Activated B cell treated with CpG ODN at 0.5 μM for 24 hours (primary cell): ENCODE results near the gene CIDEB. TPM values are rescaled to one million over a fixed set of nuclear protein-coding genes. Genes with fewer than 3 reads are reported as not detected.
"Not testable (repeated sequence)": the region's sequence is repeated elsewhere in the genome, so short reads cannot be mapped to it uniquely, and the experiment has no call there.

Experiments
- ATAC-seq: fragments of 200-7000 bp; cut with Tn5 transposase; one replicate; pipeline ENCODE4 v1.10.0; 2021; ENCODE audit warnings: low read depth, mild to moderate bottlenecking, moderate library complexity
- CTCF ChIA-PET: fragments of 350-600 bp; sonication (Branson Sonifier 250); formaldehyde crosslinking; loops from one replicate; lab custom pipeline; 2021; ENCODE audit warnings: antibody characterized with exemption; lab: Charles Lee
- POLR2A ChIA-PET: fragments of 350-600 bp; sonication (Branson Sonifier 250); formaldehyde crosslinking; loops from one replicate; lab custom pipeline; 2021; ENCODE audit warnings: antibody characterized with exemption; lab: Charles Lee
- DNase-seq: peaks from one replicate; pipeline ENCODE4 v3.0.0; 2022
- H3K27ac Mint-ChIP-seq: one replicate; pipeline ENCODE4 v1.8.0; 2020; ENCODE audit warnings: mixed read lengths
- H3K27me3 Mint-ChIP-seq: one replicate; pipeline ENCODE4 v1.8.0; 2021; ENCODE audit warnings: mixed read lengths
- H3K36me3 Mint-ChIP-seq: one replicate; pipeline ENCODE4 v1.8.0; 2021; ENCODE audit warnings: low read depth, mixed read lengths
- H3K4me1 Mint-ChIP-seq: one replicate; pipeline ENCODE4 v1.8.0; 2021; ENCODE audit warnings: mixed read lengths
- H3K4me3 Mint-ChIP-seq: one replicate; pipeline ENCODE4 v1.8.0; 2020; ENCODE audit warnings: mild to moderate bottlenecking, mixed read lengths
- H3K9me3 Mint-ChIP-seq: one replicate; pipeline ENCODE4 v1.8.0; 2020; ENCODE audit warnings: mixed read lengths
- intact Hi-C: fragments of 100-400 bp; cut with micrococcal nuclease; formaldehyde crosslinking; loops from one replicate; pipeline ENCODE4 v1.15.1; 2024
- total RNA-seq: library from RNA; stranded (reverse); gene quantifications from 2 replicates; pipeline ENCODE4 v1.2.3, GENCODE V29; 2022
- TF ChIP-seq, protein P1 (sequence below): fragments of 200-600 bp; IDR thresholded peaks from one replicate; pipeline ENCODE4 v1.8.0; 2022; ENCODE audit warnings: antibody characterized with exemption, mild to moderate bottlenecking

The CIDEB gene
- total RNA-seq, 1 donor from 2014 or later: 9.2 TPM

DNA sequence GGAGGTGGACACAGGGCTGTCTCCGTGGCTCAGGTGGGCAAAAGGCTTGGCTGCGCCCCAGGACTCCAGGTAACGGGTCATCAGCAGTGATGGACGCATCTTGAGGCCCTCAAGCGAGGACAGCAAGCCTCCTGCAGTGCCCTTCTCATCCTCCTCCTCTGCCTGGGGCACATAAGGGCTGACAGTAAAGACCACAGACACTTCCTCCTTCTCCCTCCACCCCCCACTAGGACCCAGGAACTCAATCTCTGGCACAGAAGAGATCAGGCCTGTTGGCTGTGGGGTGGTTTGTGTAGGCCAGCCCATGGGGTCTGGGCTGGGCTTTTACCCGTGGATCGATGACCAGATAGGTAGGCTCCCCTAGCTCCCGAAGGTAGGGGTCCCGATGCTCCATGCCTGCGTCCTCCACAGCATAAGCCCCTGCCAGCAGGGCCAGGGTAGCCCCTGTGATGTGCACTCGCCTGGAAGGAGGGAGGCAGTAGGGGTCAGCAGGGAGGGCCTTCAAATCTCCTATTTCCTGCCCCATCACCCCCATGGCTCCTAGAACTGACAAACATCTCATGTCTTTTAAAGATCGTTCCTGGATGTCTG is 21.4 kb upstream of the CIDEB start:
- Mint-ChIP-seq H3K4me1 (peaks cover 35% of the 10 kb centered on the region), H3K27ac (no peak overlapping the region), H3K4me3 (no peak overlapping the region), H3K36me3 (no peaks in the 10 kb centered on the region), H3K27me3 (peaks cover 7% of the 10 kb centered on the region), H3K9me3 (no peaks in the 10 kb centered on the region)
- no peak for DNase-seq
- intact Hi-C loops: no loop called here
- ChIA-PET POLR2A (interaction anchor here (1.0 to 4.6 kb wide), 2 partner anchors 100 to 102 kb away, joined by 3 to 16 read pairs; partner anchors contain the start of genes CBLN3 and KHNYN), CTCF (interaction anchor here (1.1 to 13.6 kb wide), 3 partner anchors 31 to 105 kb away, joined by 3 to 353 read pairs (median 4); partner anchors contain the start of genes CBLN3 and KHNYN)
- ATAC-seq: no peak
- TF ChIP-seq, protein P1, sequence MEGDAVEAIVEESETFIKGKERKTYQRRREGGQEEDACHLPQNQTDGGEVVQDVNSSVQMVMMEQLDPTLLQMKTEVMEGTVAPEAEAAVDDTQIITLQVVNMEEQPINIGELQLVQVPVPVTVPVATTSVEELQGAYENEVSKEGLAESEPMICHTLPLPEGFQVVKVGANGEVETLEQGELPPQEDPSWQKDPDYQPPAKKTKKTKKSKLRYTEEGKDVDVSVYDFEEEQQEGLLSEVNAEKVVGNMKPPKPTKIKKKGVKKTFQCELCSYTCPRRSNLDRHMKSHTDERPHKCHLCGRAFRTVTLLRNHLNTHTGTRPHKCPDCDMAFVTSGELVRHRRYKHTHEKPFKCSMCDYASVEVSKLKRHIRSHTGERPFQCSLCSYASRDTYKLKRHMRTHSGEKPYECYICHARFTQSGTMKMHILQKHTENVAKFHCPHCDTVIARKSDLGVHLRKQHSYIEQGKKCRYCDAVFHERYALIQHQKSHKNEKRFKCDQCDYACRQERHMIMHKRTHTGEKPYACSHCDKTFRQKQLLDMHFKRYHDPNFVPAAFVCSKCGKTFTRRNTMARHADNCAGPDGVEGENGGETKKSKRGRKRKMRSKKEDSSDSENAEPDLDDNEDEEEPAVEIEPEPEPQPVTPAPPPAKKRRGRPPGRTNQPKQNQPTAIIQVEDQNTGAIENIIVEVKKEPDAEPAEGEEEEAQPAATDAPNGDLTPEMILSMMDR: no peak

DNA sequence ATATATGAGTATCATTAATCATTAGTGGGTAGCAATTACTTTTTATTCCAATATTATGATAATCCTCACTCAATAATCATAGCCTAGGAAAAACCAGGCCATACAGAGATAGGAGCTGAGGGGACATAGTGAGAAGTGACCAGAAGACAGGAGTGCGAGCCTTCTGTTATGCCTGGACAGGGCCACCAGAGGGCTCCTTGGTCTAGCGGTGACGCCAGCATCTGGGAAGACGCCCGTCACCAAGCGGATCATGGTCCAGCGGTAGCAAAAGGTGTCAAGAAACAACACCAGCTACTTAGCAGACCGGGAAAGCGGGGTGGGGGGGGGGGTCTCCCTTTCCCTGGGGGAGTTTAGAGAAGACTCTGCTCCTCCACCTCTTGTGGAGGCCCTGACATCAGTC is 20.1 kb upstream of the CIDEB start:
- CTCF ChIA-PET: interaction anchor here (1.6 to 13.6 kb wide), 2 partner anchors 33 to 106 kb away, joined by 3 to 353 read pairs; partner anchors contain the start of genes CBLN3 and KHNYN
- not testable (repeated sequence) for H3K36me3 Mint-ChIP-seq, H3K4me3 Mint-ChIP-seq, H3K27me3 Mint-ChIP-seq, DNase-seq, H3K27ac Mint-ChIP-seq, ATAC-seq, H3K9me3 Mint-ChIP-seq
- peaks cover 23% of the 10 kb centered on the region for H3K4me1 Mint-ChIP-seq
- POLR2A ChIA-PET: interaction anchor here (1.5 to 4.6 kb wide), 2 partner anchors 10 to 104 kb away, joined by 3 to 16 read pairs; no protein-coding TSS in a partner anchor
- intact Hi-C loops: loop anchor here (1.0 kb wide), 1 partner anchor 103 kb away; no protein-coding TSS in a partner anchor

DNA sequence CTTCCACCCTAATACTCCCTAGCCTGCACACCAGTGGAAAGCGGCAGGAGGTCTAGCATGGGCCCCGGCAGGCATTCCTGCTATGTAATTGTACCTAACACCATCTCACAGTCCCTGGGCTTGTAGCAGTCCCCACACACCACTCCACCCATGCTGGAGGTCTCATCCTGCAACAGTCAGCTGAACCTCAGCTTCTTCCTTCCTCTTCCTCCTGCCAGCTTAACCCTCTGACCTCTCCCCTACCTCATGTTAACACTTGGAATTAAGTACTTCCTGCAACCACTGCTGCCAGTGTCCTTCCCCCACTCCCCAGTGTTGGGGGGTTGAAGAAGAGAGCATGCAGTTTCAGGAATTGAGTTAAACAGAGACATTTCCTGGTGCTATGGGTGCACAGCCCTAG is 19.5 kb upstream of the CIDEB start:
- POLR2A ChIA-PET: interaction anchor here (0.6 to 4.6 kb wide), 3 partner anchors 9 to 221 kb away, joined by 3 to 16 read pairs (median 6); no protein-coding TSS in a partner anchor
- TF ChIP-seq, protein P1: no peak
- H3K27me3 Mint-ChIP-seq: peaks cover 1% of the 10 kb centered on the region
- DNase-seq (no peak), ATAC-seq (no peak)
- peaks cover 18% of the 10 kb centered on the region for H3K4me1 Mint-ChIP-seq
- no peaks in the 10 kb centered on the region for H3K9me3 Mint-ChIP-seq
- H3K27ac Mint-ChIP-seq: no peak overlapping the region
- intact Hi-C loops: no loop called here
- no peaks in the 10 kb centered on the region for H3K36me3 Mint-ChIP-seq
- no peak overlapping the region for H3K4me3 Mint-ChIP-seq
- CTCF ChIA-PET: interaction anchor here (0.7 to 13.6 kb wide), 4 partner anchors 17 to 107 kb away, joined by 3 to 353 read pairs (median 3); partner anchors contain the start of genes CBLN3 and KHNYN

DNA sequence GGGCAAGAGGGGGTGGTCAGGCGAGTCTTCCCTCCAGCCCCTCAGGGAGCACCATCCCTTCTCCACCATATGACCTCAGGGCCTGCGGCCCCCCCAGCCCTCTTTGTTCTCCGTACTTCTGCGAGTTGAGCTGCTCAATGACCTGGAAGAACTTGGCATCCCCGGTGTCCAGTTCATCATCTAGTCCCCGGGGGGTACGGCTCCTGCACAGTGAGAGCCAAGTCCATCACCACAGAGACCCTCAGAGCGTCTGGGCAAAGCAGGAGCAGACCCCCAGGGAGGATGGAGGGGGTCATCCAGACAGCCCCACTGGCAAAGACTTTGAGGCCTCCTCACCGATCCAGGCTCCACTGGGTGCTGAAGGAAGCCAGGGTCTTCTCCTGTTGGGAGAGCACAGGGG is 18.2 kb upstream of the CIDEB start:
- no peak overlapping the region for H3K4me3 Mint-ChIP-seq
- peaks cover 11% of the 10 kb centered on the region for H3K4me1 Mint-ChIP-seq
- H3K27me3 Mint-ChIP-seq: no peaks in the 10 kb centered on the region
- intact Hi-C loops: no loop called here
- ChIA-PET POLR2A (no interaction called here), CTCF (interaction anchor here (13.6 kb wide), 1 partner anchor 108 kb away, joined by 353 read pairs; the partner anchor contains the start of genes CBLN3 and KHNYN)
- TF ChIP-seq, protein P1: no peak
- no peak overlapping the region for H3K27ac Mint-ChIP-seq
- DNase-seq (no peak), ATAC-seq (no peak)
- no peaks in the 10 kb centered on the region for H3K36me3 Mint-ChIP-seq
- no peaks in the 10 kb centered on the region for H3K9me3 Mint-ChIP-seq

DNA sequence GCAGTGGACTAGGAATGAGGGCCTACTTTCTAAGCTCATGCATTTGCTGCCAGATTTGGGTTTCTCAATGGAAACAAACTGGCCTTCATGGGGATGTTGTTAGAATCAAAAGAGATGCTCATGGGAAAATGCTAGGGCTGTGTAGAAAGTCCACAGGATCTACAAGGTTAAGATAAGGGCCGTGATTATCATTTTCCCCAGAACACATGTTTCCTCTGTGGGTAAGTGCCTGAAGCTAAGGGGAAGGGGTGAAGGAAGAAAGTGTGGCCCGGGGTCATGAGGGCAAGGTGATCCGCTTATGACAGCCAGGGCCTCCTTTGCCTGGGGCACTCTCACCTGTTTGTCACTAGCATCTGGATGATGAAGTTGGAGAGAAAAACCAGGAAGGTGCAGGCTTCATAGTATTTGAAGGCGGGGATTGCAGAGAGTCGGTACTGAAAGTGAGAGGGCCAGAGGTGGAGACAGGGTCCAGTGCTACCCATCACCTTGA is 17.3 kb upstream of the CIDEB start:
- no peak overlapping the region for H3K4me3 Mint-ChIP-seq
- no peaks in the 10 kb centered on the region for H3K9me3 Mint-ChIP-seq

More for the DNA sequence above, 17.3 kb upstream of the CIDEB start:
- peaks cover 11% of the 10 kb centered on the region for H3K4me1 Mint-ChIP-seq
- H3K27me3 Mint-ChIP-seq: no peaks in the 10 kb centered on the region
- no peaks in the 10 kb centered on the region for H3K36me3 Mint-ChIP-seq
- ATAC-seq (no peak), DNase-seq (no peak)
- TF ChIP-seq, protein P1: no peak
- POLR2A ChIA-PET: no interaction called here
- intact Hi-C loops: no loop called here
- CTCF ChIA-PET: interaction anchor here (4.2 to 13.6 kb wide), 2 partner anchors 17 to 109 kb away, joined by 19 to 353 read pairs; partner anchors contain the start of genes CBLN3, CIDEB and KHNYN
- H3K27ac Mint-ChIP-seq: no peak overlapping the region
